Stomach (tissue), 9 donors: ENCODE measurements around the gene TNKS2. TPM values are rescaled to one million over a fixed set of nuclear protein-coding genes. Genes with fewer than 3 reads are reported as not detected.

Experiments
- DNase-seq, 2 donors: peaks; one replicate each; pipeline versions ENCODE4 v3.0.0 to v3.0.0-alpha.2; 2013 to 2019
- H3K27ac ChIP-seq, 5 donors: fragments of 200-600 bp in 4 of 5; sonication (generic) in 4 of 5; one replicate each; pipeline ENCODE4 v1.5.1; 2013 to 2019; ENCODE audit warnings: mild to moderate bottlenecking in 1 of 5, moderate library complexity in 1 of 5
- H3K27me3 ChIP-seq, 3 donors: fragments of 200-600 bp; sonication (generic); one replicate each; pipeline ENCODE4 v1.5.1; 2017 to 2019; ENCODE audit warnings: mixed run types in 1 of 3
- H3K36me3 ChIP-seq, 4 donors: fragments of 200-600 bp; sonication (generic); 1 replicate in 3 of 4; 2 replicates in 1 of 4; pipeline ENCODE4 v1.5.1; 2016 to 2019
- H3K4me1 ChIP-seq, 4 donors: fragments of 200-600 bp; sonication (generic); one replicate each; pipeline ENCODE4 v1.5.1; 2016 to 2019
- H3K4me3 ChIP-seq, 4 donors: fragments of 200-600 bp; sonication (generic) in 3 of 4; one replicate each; pipeline ENCODE4 v1.5.1; 2016 to 2019; ENCODE audit warnings: mild to moderate bottlenecking in 1 of 4
- H3K9me3 ChIP-seq, 4 donors: fragments of 200-600 bp; sonication (generic); one replicate each; pipeline ENCODE4 v1.5.1; 2016 to 2019
- EP300 ChIP-seq: sonication (generic); formaldehyde crosslinking; IDR thresholded peaks from one replicate; pipeline ENCODE4 v1.6.1; 2017; ENCODE audit warnings: antibody characterized with exemption
- POLR2A ChIP-seq, 4 donors: fragments of 450-650 bp; IDR thresholded peaks; one replicate each; pipeline ENCODE4 v1.6.1; 2016; ENCODE audit warnings: antibody characterized with exemption in 4 of 4, control low read depth in 2 of 4, mild to moderate bottlenecking in 1 of 4, moderate library complexity in 1 of 4
- POLR2AphosphoS5 ChIP-seq, 3 donors: sonication (generic); formaldehyde crosslinking; IDR thresholded peaks; one replicate each; pipeline ENCODE4 v1.6.1; 2016; ENCODE audit warnings: antibody characterized with exemption in 3 of 3
- WGBS, 5 donors: extraction: QIAGEN DNeasy Blood & Tissue Kit in 3 of 5; methylation state at CpG; one replicate each; pipeline versions ENCODE4 v1.1.5 to v1.1.7; 2013 to 2018; 5-methylcytosine and 5-hydroxymethylcytosine counted together
- intact Hi-C: fragments of 100-400 bp; cut with DNase I; formaldehyde crosslinking; loops from one replicate; pipeline ENCODE4 v1.15.1; 2023; ENCODE audit warnings: low total_unique reads
- polyA plus RNA-seq, 3 donors: library from polyadenylated mRNA; stranded (reverse); fragments of 200-250 nt; gene quantifications; one replicate each; pipeline ENCODE4 v1.2.3, GENCODE V29; 2013
- total RNA-seq, 5 donors: library from RNA; depleted of rRNA; stranded (reverse); fragments of >200 nt; gene quantifications; one replicate each; pipeline versions ENCODE4 v1.1.0 to v1.2.3, GENCODE V29; 2014 to 2016
- TF ChIP-seq, protein P1 (sequence below), 7 experiments: fragments of 450-650 bp in 4 of 7; fragments of 200-600 bp in 3 of 7; sonication (generic) in 3 of 7; IDR thresholded peaks; one replicate each; pipeline ENCODE4 v1.5.1; 2016 to 2019; ENCODE audit warnings: antibody characterized with exemption in 7 of 7, control low read depth in 2 of 7, mild to moderate bottlenecking in 1 of 7
- donor health status: healthy with polysubstance abuse.
- donor health status: Bipolar disorder and iron deficiency.
- donor health status: healthy.

Gene TNKS2
- total and polyA plus RNA-seq, 8 donors, result 8.1 to 86.5 (median 28.9) TPM

DNA sequence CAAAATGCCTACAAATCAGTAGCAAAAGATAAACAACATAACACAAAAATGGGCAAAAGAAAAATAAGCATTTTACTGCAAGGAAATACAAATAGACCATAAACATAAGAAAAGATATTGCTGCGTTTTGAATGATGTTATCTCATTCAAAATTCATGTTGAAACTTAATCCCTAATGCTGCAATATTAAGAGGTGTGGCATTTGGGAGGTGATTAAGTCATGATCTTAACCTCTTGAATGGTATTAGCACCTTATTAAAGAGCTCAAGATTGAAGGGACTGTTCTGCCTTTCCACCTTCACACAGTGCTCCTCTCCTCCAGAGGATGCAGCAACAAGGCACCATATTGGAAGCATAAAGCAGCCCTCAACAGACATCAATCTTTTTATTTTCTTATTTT, 12.4 kb upstream of the TNKS2 start:
- no peak overlapping the region for H3K27ac ChIP-seq
- H3K27me3 ChIP-seq, result no peaks in the 10 kb centered on the region
- no peaks in the 10 kb centered on the region for H3K36me3 ChIP-seq
- intact Hi-C loops, result no loop called here
- H3K4me3 ChIP-seq, result no peak overlapping the region
- TF ChIP-seq POLR2A (IDR thresholded peaks at IDR 0.05) (no peak), POLR2AphosphoS5 (IDR thresholded peaks at IDR 0.05) (no peak), EP300 (no peak)
- TF ChIP-seq, protein P1, sequence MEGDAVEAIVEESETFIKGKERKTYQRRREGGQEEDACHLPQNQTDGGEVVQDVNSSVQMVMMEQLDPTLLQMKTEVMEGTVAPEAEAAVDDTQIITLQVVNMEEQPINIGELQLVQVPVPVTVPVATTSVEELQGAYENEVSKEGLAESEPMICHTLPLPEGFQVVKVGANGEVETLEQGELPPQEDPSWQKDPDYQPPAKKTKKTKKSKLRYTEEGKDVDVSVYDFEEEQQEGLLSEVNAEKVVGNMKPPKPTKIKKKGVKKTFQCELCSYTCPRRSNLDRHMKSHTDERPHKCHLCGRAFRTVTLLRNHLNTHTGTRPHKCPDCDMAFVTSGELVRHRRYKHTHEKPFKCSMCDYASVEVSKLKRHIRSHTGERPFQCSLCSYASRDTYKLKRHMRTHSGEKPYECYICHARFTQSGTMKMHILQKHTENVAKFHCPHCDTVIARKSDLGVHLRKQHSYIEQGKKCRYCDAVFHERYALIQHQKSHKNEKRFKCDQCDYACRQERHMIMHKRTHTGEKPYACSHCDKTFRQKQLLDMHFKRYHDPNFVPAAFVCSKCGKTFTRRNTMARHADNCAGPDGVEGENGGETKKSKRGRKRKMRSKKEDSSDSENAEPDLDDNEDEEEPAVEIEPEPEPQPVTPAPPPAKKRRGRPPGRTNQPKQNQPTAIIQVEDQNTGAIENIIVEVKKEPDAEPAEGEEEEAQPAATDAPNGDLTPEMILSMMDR (IDR thresholded peaks at IDR 0.05), result no peak
- 27 to 59% (median 50%) methylated on average over 1 of the region's 1 CpG for WGBS, 5 donors
- DNase-seq, result no peak
- peaks cover 0 to 16% (median 10%) of the 10 kb centered on the region in 4 donors for H3K4me1 ChIP-seq
- H3K9me3 ChIP-seq, result no peaks in the 10 kb centered on the region

DNA sequence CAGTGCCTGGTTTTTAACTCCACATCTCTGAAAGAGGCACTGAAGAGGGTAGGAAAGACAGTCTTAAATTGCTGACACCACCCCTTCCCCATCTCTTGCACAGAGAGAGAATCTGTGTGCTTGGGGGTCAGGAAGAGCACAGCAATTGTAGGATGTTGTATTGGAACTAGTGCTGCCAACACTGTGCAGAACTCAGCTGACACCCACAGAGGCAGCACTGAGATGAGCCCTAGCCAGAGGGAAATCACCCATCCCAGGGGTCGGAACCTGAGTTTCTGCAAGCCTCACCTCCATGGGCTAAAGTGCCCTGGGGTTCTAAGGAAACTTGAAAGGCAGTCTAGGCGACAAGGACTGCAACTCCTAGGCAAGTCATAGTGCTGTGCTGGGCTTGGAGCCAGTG, 11.0 kb upstream of the TNKS2 start:
- DNase-seq, result no peak
- intact Hi-C loops, result no loop called here
- Histone ChIP-seq H3K9me3 (no peaks in the 10 kb centered on the region), H3K4me1 (peaks cover 0 to 16% (median 10%) of the 10 kb centered on the region in 4 donors), H3K27me3 (no peaks in the 10 kb centered on the region), H3K27ac (no peak overlapping the region), H3K4me3 (no peak overlapping the region), H3K36me3 (no peaks in the 10 kb centered on the region)
- TF ChIP-seq POLR2A (IDR thresholded peaks at IDR 0.05) (no peak), EP300 (no peak)
- TF ChIP-seq, protein P1 (IDR thresholded peaks at IDR 0.05), result no peak
- WGBS, 5 donors, result 83 to 96% (median 93%) methylated on average over 2 of the region's 2 CpGs

DNA sequence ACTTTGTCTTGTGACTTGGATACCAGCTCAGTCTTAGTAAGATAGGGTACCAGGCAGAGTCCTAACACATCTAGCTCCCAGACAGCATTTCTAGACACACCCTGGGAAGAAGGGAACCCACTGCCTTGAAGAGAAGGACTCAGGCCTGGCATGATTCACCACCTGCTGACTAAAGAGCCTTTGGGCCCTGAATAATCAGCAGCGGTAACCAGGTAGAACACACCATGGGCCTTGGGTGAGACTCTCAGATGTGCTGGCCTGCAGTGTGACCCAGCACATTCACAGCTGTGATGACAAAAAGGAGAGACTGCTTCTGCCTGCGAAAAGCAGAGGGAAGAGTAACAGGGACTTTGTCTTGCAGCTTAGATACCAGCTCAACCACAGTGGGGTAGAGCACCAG, 10.4 kb upstream of the TNKS2 start:
- Histone ChIP-seq H3K27ac (peak overlapping the region in 2 of 5 donors; percentile 61 to 70), H3K36me3 (no peaks in the 10 kb centered on the region), H3K4me3 (no peak overlapping the region), H3K9me3 (no peaks in the 10 kb centered on the region), H3K4me1 (peaks cover 0 to 16% (median 10%) of the 10 kb centered on the region in 4 donors), H3K27me3 (no peaks in the 10 kb centered on the region)
- no peak for DNase-seq
- intact Hi-C loops, result no loop called here
- TF ChIP-seq POLR2A (IDR thresholded peaks at IDR 0.05) (no peak), POLR2AphosphoS5 (IDR thresholded peaks at IDR 0.05) (no peak), EP300 (no peak)
- TF ChIP-seq, protein P1 (IDR thresholded peaks at IDR 0.05), result no peak
- 81 to 100% (median 91%) methylated on average over 2 of the region's 2 CpGs for WGBS, 5 donors

DNA sequence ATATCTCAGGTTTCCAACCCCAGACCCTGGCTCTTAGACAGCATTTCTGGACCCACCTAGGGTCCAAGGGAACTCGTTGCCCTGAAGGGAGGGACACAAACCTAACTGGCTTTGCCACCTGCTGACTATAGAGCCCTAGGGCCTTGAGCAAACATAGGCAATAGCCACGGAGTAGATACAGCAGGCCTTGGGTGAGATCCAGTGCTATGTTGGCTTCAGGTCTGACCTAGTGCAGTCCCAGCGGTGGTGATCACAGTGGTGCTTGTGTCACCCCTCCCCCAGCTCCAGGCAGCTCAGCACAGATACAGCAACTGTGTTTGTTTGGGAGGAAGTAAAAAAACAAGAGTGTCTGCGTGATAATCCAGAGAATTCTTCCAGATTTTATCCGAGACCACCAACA, 9.7 kb upstream of the TNKS2 start:
- WGBS, 5 donors, result 30 to 63% (median 35%) methylated on average over 5 of the region's 5 CpGs
- TF ChIP-seq POLR2AphosphoS5 (IDR thresholded peaks at IDR 0.05) (peak in 2 of 3 donors; percentile 49 to 53), EP300 (no peak), POLR2A (IDR thresholded peaks at IDR 0.05) (no peak)
- TF ChIP-seq, protein P1 (IDR thresholded peaks at IDR 0.05), result peak in 1 of 7 experiments; percentile 26
- intact Hi-C loops, result no loop called here
- no peaks in the 10 kb centered on the region for H3K36me3 ChIP-seq
- H3K4me3 ChIP-seq, result no peak overlapping the region
- peaks cover 0 to 16% (median 10%) of the 10 kb centered on the region in 4 donors for H3K4me1 ChIP-seq
- H3K27ac ChIP-seq, result peak overlapping the region in 2 of 5 donors; percentile 61 to 70
- H3K9me3 ChIP-seq, result no peaks in the 10 kb centered on the region
- peak; percentile 35 to 87 for DNase-seq
- no peaks in the 10 kb centered on the region for H3K27me3 ChIP-seq
